HepG2 (cell line): Measurements from ENCODE around the gene GNAI2. TPM values are rescaled to one million over a fixed set of nuclear protein-coding genes. Genes with fewer than 3 reads are reported as not detected.

Experiments used
- BATF2 ChIP-seq: sonication (generic); formaldehyde crosslinking; IDR thresholded peaks from 2 replicates; pipeline ENCODE4 v1.8.0; 2022; ENCODE audit warnings: mild to moderate bottlenecking, missing genetic modification reagents, moderate library complexity
- BCL3 ChIP-seq: sonication (generic); formaldehyde crosslinking; IDR thresholded peaks from 2 replicates; pipeline ENCODE4 v1.5.1; 2020; ENCODE audit warnings: mild to moderate bottlenecking, missing genetic modification reagents, moderate library complexity
- CHCHD3 ChIP-seq: sonication (generic); formaldehyde crosslinking; IDR thresholded peaks from 2 replicates; pipeline ENCODE4 v1.8.0; 2022; ENCODE audit warnings: mild to moderate bottlenecking, missing genetic modification reagents, moderate library complexity
- CHD4 ChIP-seq: fragments of 200-600 bp; sonication (generic); IDR thresholded peaks from 2 replicates; pipeline ENCODE4 v1.7.0; 2017; ENCODE audit warnings: mild to moderate bottlenecking, low read length, borderline replicate concordance
- EED ChIP-seq: sonication (generic); formaldehyde crosslinking; IDR thresholded peaks from 2 replicates; pipeline ENCODE4 v1.5.0; 2020; ENCODE audit warnings: mild to moderate bottlenecking, missing genetic modification reagents
- HMG20A ChIP-seq: IDR thresholded peaks from 2 replicates; pipeline ENCODE4 v1.6.1; 2016; ENCODE audit warnings: borderline replicate concordance
- HNRNPK ChIP-seq: fragments of 200-400 bp; formaldehyde crosslinking; IDR thresholded peaks from 2 replicates; pipeline ENCODE4 v1.6.1; 2018; ENCODE audit warnings: low read length, low read depth, moderate library complexity, mild to moderate bottlenecking; ENCODE audit not compliant: poor library complexity, severe bottlenecking
- KLF16 ChIP-seq, 2 experiments: sonication (generic) in 1 of 2; formaldehyde crosslinking in 1 of 2; IDR thresholded peaks; 2 replicates each; pipeline versions ENCODE4 v1.6.1 to v1.8.0; 2016 to 2023; ENCODE audit warnings: missing genetic modification reagents in 2 of 2, missing compliant biosample characterization in 1 of 2
- MEIS2 ChIP-seq: sonication (generic); formaldehyde crosslinking; IDR thresholded peaks from 2 replicates; pipeline ENCODE4 v1.9.0; 2021; ENCODE audit warnings: mild to moderate bottlenecking, missing genetic modification reagents
- NR2F1 ChIP-seq, 2 experiments: fragments of 450-650 bp in 1 of 2; formaldehyde crosslinking in 1 of 2; IDR thresholded peaks; 2 replicates each; pipeline versions ENCODE4 v1.5.0 to v1.6.1; 2016 to 2020; ENCODE audit warnings: mild to moderate bottlenecking in 1 of 2, missing compliant biosample characterization in 1 of 2, missing genetic modification reagents in 1 of 2, moderate library complexity in 1 of 2
- PHF5A ChIP-seq: IDR thresholded peaks from one replicate; pipeline ENCODE4 v1.6.1; 2018; ENCODE audit warnings: low read depth, missing genetic modification reagents; ENCODE audit not compliant: unreplicated experiment
- RBM39 ChIP-seq: fragments of 200-400 bp; formaldehyde crosslinking; IDR thresholded peaks from one replicate; pipeline ENCODE4 v1.6.1; 2018; ENCODE audit warnings: antibody characterized with exemption, mild to moderate bottlenecking, low read depth, low read length; ENCODE audit not compliant: poor library complexity, severe bottlenecking
- REST ChIP-seq, 2 experiments: IDR thresholded peaks; 2 replicates each; pipeline ENCODE4 v1.6.1; 2011 to 2012; ENCODE audit warnings: low read length in 2 of 2, borderline replicate concordance in 1 of 2, low read depth in 1 of 2, mild to moderate bottlenecking in 1 of 2, moderate library complexity in 1 of 2
- ZNF432 ChIP-seq: sonication (generic); formaldehyde crosslinking; IDR thresholded peaks from 2 replicates; pipeline ENCODE4 v1.5.0; 2020; ENCODE audit warnings: missing genetic modification reagents, mild to moderate bottlenecking, borderline replicate concordance
- ZNF576 ChIP-seq: sonication (generic); formaldehyde crosslinking; IDR thresholded peaks from 2 replicates; pipeline ENCODE4 v1.4.0; 2020; ENCODE audit warnings: mild to moderate bottlenecking, missing genetic modification reagents
- ZNF687 ChIP-seq: sonication (generic); formaldehyde crosslinking; IDR thresholded peaks from 2 replicates; pipeline ENCODE4 v1.5.1; 2020; ENCODE audit warnings: mild to moderate bottlenecking, missing genetic modification reagents, moderate library complexity
- ZNF75D ChIP-seq: sonication (generic); formaldehyde crosslinking; IDR thresholded peaks from 2 replicates; pipeline ENCODE4 v1.8.1; 2023; ENCODE audit warnings: missing genetic modification reagents, mild to moderate bottlenecking, borderline replicate concordance
- ZNF879 ChIP-seq: sonication (generic); formaldehyde crosslinking; IDR thresholded peaks from 2 replicates; pipeline ENCODE4 v1.8.1; 2023; ENCODE audit warnings: missing genetic modification reagents
- polyA plus RNA-seq, 8 experiments: library from polyadenylated mRNA; depleted of rRNA in 3 of 8; stranded (reverse) in 7 of 8; unstranded in 1 of 8; fragments of >200 nt; fragmentation: Illumina TruSeq in 4 of 8; extraction: Trizol in 4 of 8; gene quantifications; 2 replicates each; pipeline versions ENCODE4 v1.2.1 to v1.2.3, GENCODE V29; 2011 to 2016; ENCODE audit warnings: low read depth in 4 of 8, missing spikeins in 1 of 8, mixed read lengths in 1 of 8; ENCODE audit not compliant: insufficient read depth in 1 of 8
- total RNA-seq, 5 experiments: library from RNA; depleted of rRNA; stranded (reverse); fragments of >200 nt; fragmentation: Illumina TruSeq; extraction: Trizol; gene quantifications; 2 replicates each; pipeline ENCODE4 v1.2.3, GENCODE V29; 2016; ENCODE audit warnings: low read depth in 1 of 5

Gene GNAI2
- total and polyA plus RNA-seq, 2 of the 13 experiments (the other 11 are each of a cell fraction or from before 2014, with no cell fraction given): 51.1 to 66.2 TPM

- TF ChIP-seq REST (IDR thresholded peaks at IDR 0.05; ENCODE audit: borderline replicate concordance in 1 of 2, low read depth in 1 of 2, low read length in 2 of 2) (no peak), ZNF576 (no peak), KLF16 (CRISPR knock-in tag; IDR thresholded peaks at IDR 0.05) (0 out of 4 replicates have a peak, but pooled peaks of 1 of the 2 experiments have one; percentile 63), HMG20A (CRISPR knock-in tag) (no peak), HNRNPK (no peak), CHD4 (no peak), NR2F1 (CRISPR knock-in tag; IDR thresholded peaks at IDR 0.05) (no peak; a peak in 1 of 4 replicates), BCL3 (no peak), MEIS2 (peak; percentile 48; the same call in 1 of the 2 replicates), BATF2 (no peak), PHF5A (CRISPR knock-in tag) (peak; percentile 70), RBM39 (no peak), ZNF75D (CRISPR knock-in tag) (no peak), ZNF432 (CRISPR knock-in tag) (no peak), EED (no peak), CHCHD3 (CRISPR knock-in tag) (0 out of 2 replicates have a peak, but pooled peaks have one; percentile 54), ZNF687 (CRISPR knock-in tag) (peak; percentile 74), ZNF879 (CRISPR knock-in tag) (no peak)
These were observed 41.7 kb upstream of the GNAI2 start (continued) for GRCh38 chr3:50194128-50194902.
